Measurements from ENCODE around the gene ATP1B1. TPM values are rescaled to one million over a fixed set of nuclear protein-coding genes. Genes with fewer than 3 reads are reported as not detected.

ATP1B1 gene
- total RNA-seq, 1 experiment from 2014 or later = 20.2 TPM

DNA sequence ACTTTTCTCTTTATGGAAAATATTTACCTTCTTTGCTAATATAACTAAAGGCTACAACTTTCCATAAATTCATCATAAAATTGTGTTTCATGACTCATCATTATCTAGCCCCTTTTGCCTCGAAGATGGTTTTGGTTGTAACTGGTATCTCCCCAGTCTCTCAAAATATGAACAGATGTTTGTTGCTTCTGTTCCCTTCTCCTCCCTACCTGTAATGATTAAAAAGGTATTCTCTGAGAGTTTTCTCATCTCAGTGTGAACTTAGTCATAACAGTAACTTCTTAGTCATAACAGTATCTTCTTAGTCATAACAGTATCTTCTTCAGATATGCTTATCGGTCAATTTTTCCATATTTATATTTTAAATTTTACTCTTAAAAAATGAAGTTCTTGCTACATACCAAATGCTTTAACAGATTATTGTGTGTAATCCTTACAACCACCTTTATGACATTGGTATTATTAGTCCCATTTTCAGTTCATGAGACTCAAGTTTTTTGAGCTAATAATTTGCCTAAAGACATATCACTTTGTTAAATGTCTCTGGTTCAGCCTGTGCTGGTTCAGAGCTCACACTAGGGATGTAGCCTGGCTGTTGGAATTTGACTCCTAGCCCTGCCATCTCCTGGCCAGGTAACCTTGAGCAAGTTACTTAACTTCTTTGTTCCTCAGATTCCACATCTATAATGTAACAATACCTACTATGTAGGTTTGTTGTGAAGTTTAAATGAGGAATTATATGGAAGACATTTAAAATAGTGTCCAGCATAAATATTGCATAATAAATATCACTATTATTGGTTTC, 32.6 kb downstream of the ATP1B1 start:
- CTCF ChIA-PET = no interaction called here

DNA sequence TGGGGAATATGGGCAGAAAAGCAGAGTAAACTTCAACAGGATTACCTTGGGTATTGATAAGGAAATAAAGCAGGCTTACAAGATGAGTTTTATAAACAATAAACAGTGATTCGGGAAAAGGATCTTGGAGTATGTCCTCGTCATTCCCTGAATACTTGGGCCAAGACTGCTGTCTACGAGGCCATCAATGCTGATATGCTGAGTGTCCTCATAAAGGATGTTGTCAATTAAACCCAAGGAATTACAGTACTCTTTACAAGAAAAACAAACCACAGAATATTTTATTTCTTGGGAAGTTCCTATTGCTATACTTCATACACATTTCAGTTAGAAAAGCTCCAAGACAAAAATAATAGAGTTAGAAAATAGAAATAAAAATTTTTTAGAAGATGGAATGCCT, 34.9 kb downstream of the ATP1B1 start:
- no peaks in the 10 kb centered on the region for H3K36me3 ChIP-seq (ENCODE audit: insufficient read depth, low read length, poor library complexity, severe bottlenecking)
- no peak overlapping the region for H3K4me3 ChIP-seq (ENCODE audit: low read depth, low read length, poor library complexity, severe bottlenecking)
- CTCF ChIA-PET = no interaction called here
- TF ChIP-seq, protein P1, sequence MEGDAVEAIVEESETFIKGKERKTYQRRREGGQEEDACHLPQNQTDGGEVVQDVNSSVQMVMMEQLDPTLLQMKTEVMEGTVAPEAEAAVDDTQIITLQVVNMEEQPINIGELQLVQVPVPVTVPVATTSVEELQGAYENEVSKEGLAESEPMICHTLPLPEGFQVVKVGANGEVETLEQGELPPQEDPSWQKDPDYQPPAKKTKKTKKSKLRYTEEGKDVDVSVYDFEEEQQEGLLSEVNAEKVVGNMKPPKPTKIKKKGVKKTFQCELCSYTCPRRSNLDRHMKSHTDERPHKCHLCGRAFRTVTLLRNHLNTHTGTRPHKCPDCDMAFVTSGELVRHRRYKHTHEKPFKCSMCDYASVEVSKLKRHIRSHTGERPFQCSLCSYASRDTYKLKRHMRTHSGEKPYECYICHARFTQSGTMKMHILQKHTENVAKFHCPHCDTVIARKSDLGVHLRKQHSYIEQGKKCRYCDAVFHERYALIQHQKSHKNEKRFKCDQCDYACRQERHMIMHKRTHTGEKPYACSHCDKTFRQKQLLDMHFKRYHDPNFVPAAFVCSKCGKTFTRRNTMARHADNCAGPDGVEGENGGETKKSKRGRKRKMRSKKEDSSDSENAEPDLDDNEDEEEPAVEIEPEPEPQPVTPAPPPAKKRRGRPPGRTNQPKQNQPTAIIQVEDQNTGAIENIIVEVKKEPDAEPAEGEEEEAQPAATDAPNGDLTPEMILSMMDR (conservative IDR thresholded peaks at IDR 0.05; ENCODE audit: low read depth, low read length) = no peak
- TF ChIP-seq EZH2 (IDR thresholded peaks at IDR 0.05; ENCODE audit: borderline replicate concordance, low read depth, low read length, poor library complexity, severe bottlenecking) = no peak
- peaks cover 11% of the 10 kb centered on the region for H3K4me1 ChIP-seq (ENCODE audit: insufficient read depth, low read length, poor library complexity, severe bottlenecking)
- POLR2A ChIA-PET (ENCODE audit: low non-redundant PET) = no interaction called here
- intact Hi-C loops (cut with micrococcal nuclease; ENCODE audit: unreplicated experiment) = no loop called here
- no peaks in the 10 kb centered on the region for H3K9me3 ChIP-seq (ENCODE audit: low read depth, low read length, poor library complexity, severe bottlenecking)
- DNase-seq (ENCODE audit: low spot score) = no peak
- no peaks in the 10 kb centered on the region for H3K27me3 ChIP-seq (replicated peaks; ENCODE audit: insufficient read depth, low read depth, low read length, poor library complexity)
- BruUV-seq (replicated peaks) = no TSS peak
- no peak overlapping the region for H3K27ac ChIP-seq (ENCODE audit: low read depth, low read length, poor library complexity, severe bottlenecking)

More for the DNA sequence above, 32.6 kb downstream of the ATP1B1 start:
- no peak overlapping the region for H3K27ac ChIP-seq (ENCODE audit: low read depth, low read length, poor library complexity, severe bottlenecking)
- no peak for TF ChIP-seq EZH2 (IDR thresholded peaks at IDR 0.05; ENCODE audit: borderline replicate concordance, low read depth, low read length, poor library complexity, severe bottlenecking)
- TF ChIP-seq, protein P1 (conservative IDR thresholded peaks at IDR 0.05; ENCODE audit: low read depth, low read length) = no peak
- H3K9me3 ChIP-seq (ENCODE audit: low read depth, low read length, poor library complexity, severe bottlenecking) = no peaks in the 10 kb centered on the region
- H3K27me3 ChIP-seq (replicated peaks; ENCODE audit: insufficient read depth, low read depth, low read length, poor library complexity) = no peaks in the 10 kb centered on the region
- no peak overlapping the region for H3K4me3 ChIP-seq (ENCODE audit: low read depth, low read length, poor library complexity, severe bottlenecking)
- POLR2A ChIA-PET (ENCODE audit: low non-redundant PET) = interaction anchor here (0.6 kb wide), 1 partner anchor 1906 kb away, joined by 5 read pairs; no protein-coding TSS in a partner anchor
- intact Hi-C loops (cut with micrococcal nuclease; ENCODE audit: unreplicated experiment) = loop anchor here (10.0 kb wide), 2 partner anchors 206 to 504 kb away; no protein-coding TSS in a partner anchor
- BruUV-seq (replicated peaks) = no TSS peak
- peaks cover 11% of the 10 kb centered on the region for H3K4me1 ChIP-seq (ENCODE audit: insufficient read depth, low read length, poor library complexity, severe bottlenecking)
- no peaks in the 10 kb centered on the region for H3K36me3 ChIP-seq (ENCODE audit: insufficient read depth, low read length, poor library complexity, severe bottlenecking)
- DNase-seq (ENCODE audit: low spot score) = no peak

- H3K27ac ChIP-seq (ENCODE audit: low read depth, low read length, poor library complexity, severe bottlenecking) = no peak overlapping the region
- H3K9me3 ChIP-seq (ENCODE audit: low read depth, low read length, poor library complexity, severe bottlenecking) = no peaks in the 10 kb centered on the region
- DNase-seq (ENCODE audit: low spot score) = no peak
- H3K4me3 ChIP-seq (ENCODE audit: low read depth, low read length, poor library complexity, severe bottlenecking) = no peak overlapping the region
- TF ChIP-seq, protein P1 (conservative IDR thresholded peaks at IDR 0.05; ENCODE audit: low read depth, low read length) = no peak
- TF ChIP-seq EZH2 (IDR thresholded peaks at IDR 0.05; ENCODE audit: borderline replicate concordance, low read depth, low read length, poor library complexity, severe bottlenecking) = no peak
- H3K36me3 ChIP-seq (ENCODE audit: insufficient read depth, low read length, poor library complexity, severe bottlenecking) = no peaks in the 10 kb centered on the region
- no peaks in the 10 kb centered on the region for H3K27me3 ChIP-seq (replicated peaks; ENCODE audit: insufficient read depth, low read depth, low read length, poor library complexity)
- ChIA-PET POLR2A (ENCODE audit: low non-redundant PET) (no interaction called here), CTCF (no interaction called here)
- no TSS peak for BruUV-seq (replicated peaks)
- intact Hi-C loops (cut with micrococcal nuclease; ENCODE audit: unreplicated experiment) = no loop called here
- peaks cover 11% of the 10 kb centered on the region for H3K4me1 ChIP-seq (ENCODE audit: insufficient read depth, low read length, poor library complexity, severe bottlenecking)
Measured at GRCh38 chr1:169142129-169142528, 35.6 kb downstream of the ATP1B1 start.

Measured in A673 (cell line).